NCI-H1694 (cell line): ENCODE results near the gene TSPAN33.
"Not testable (repeated sequence)": the region's sequence is repeated elsewhere in the genome, so short reads cannot be mapped to it uniquely, and the experiment has no call there.

Source experiments
- DNase-seq: peaks from one replicate; lab custom pipeline; 2025; lab: John Stamatoyannopoulos, UW

TSPAN33 gene

DNA sequence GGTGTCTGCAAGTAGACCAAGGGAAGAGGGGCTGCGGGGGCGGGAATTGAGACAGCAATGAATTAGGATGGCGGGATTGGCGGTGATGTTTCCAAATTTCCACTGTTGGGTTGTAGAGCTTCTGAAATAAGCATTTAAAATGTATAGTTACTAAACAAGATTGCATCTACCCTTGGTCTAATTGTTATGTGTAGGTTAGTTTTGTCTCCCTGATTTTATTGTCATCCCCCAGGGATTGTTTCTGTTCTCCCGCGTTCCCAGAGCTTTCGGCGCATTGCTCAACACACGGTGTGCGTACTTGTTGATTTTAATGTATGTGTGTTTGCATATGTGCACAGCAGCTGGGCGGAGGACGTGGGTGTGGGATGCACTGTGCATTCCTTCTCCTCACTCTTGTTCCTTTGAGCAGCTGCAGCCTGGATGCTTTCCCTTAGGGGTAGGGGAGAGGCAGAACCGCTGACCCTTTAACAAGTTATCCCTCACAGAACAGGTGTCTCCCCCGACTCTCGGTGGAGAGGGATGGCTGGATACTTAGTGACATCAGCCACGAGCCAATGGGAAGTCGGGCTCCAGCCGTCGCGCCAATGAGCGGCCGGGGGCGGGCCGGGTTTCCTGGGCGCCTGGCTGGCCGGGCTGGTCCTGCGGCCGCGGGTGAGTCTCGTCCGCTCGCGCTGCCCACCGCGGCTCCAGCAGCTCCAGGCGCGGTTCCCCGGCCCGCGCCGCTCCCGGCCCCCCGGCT lies at the start of gene TSPAN33:
Gene TSPAN33 (plus strand): TSS at position 613 of the 739 bp plus-strand sequence. CDS start 274 bp downstream, outside the sequence.
- peak; percentile 44 for DNase-seq

DNA sequence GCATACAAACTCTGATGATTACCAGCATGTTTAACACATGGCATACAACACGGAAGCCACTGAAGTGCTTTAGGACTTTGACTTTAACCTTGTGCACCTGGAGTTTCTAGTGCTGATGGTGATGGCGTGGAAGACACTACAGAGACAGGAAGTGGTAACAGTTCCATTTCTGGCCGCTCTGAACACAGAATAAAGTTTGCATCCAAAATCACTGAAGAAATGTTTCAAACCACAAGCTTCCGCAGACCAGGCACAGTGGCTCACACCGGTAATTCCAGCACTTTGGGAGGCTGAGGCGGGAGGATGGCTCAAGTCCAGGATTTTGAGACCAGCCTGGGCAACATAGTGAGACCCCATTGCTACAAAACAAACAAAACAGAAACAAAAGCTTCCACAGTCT lies 49.2 kb upstream of the TSPAN33 start:
- DNase-seq = no peak

GRCh38 chr7:129098409-129099084 lies 46.0 kb upstream of the TSPAN33 start:
- DNase-seq = no peak

DNA sequence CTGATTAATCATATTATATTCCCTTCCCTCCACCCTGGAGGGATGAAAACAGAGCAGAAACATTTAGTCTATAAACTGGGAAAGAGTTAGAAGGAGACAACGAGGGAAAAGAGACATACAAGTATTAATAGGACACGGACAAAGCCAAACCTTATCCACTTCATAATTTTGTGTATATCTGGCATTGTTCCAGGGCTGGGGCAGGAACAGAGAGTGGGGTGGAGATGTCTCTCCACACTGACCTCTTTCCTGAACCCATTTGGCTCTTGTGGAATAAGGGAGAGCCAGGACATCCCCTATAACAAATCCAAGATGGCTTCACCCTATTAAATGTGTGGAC lies 43.7 kb upstream of the TSPAN33 start:
- no peak for DNase-seq

DNA sequence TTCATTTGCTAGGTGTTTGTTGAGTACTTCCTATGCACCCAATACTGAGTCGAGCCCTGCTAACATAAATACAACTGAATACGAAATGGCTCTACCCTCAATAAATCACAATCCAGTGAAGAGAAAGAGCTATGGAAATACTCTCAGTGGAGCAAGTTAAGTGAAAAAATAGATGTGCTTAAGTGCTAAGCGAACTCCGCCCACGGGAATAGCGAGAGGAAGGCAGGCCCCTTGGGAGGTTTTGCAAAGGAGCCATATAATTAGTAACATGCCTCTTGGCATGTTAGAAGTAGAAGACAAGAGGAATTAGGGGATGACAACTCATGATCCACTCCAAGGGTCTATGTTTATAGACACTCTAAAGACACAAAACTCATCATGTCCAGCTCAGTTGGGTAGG lies 42.8 kb upstream of the TSPAN33 start:
- DNase-seq = no peak

DNA sequence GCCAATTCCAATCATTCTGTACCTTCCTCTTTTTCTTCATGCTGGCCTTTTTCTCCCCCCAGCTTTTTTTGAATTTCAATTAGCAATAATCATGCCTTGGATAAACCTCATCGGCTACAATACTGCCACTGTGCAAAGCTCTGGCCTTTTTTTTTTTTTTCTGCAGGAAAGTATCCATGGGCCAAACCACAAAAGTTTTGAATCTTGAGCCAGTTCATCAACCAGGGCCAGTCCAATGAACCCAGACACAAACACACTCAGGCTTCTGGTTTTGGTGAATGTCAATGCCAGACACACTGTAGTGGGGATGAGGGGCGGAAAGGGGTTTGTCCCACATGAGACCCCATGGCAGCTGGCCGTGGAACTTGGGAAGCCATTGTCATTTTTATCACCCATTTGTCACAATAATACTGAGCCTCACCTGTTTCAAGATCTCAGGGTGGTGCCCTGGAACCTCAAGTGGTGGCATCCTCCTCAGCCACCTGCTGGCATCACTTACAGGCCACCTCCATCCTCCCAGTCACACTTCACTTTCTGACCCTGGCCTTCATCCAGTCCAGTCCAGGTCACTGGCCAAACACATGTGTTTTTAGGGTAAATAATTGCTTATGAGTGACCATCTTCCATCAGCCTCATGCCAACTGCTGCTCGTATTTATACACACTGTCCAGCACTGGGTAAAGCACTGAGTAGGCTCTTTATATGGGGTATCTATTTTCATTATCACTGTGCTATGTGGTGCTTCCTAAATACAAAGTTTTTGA lies 40.8 kb upstream of the TSPAN33 start:
- DNase-seq = no peak

GRCh38 chr7:129108581-129108980 lies 35.9 kb upstream of the TSPAN33 start:
- no peak for DNase-seq

- DNase-seq = no peak
These were observed 34.1 kb upstream of the TSPAN33 start for GRCh38 chr7:129110258-129110981.

DNA sequence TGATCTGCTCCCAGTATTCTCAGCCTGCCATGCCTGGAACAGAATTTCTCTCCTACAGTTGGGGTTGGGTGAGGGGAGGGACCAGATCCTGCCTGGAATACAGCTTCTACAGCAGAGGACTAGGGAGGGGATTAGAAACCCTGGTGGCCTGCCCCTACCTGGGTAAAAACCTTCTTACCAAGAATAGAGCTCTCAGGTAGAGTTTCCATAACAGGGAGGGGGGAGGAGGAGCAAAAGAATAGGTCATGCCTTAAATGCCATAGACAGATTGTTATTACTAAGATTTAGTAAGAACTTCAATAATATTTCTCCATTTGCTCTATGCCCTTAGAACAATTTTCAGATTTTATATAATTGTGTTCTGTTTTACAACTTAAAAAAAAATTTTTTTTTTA lies 33.5 kb upstream of the TSPAN33 start:
- DNase-seq = no peak

DNA sequence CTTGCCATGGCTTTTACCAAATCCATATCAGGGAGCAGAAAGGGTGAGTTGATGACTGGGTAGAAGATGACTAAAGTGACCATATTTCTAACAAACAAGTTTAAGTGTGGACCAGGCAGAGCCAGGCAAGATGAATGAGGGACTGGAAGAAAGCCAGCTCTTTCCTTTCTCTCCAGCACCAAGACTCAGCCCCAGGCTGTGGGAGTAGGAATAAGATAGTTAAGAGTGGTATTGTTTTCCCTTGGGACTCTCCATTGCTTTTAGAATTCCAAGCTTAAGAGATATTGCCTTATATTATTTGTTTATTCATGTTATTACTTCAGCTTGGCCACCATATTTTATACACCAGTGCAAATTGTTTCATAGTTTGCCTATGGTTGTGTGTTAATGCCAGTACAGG lies 28.8 kb upstream of the TSPAN33 start:
- DNase-seq = no peak

- no peak for DNase-seq
These were observed 26.3 kb upstream of the TSPAN33 start for GRCh38 chr7:129118182-129118581.

- no peak for DNase-seq
These were observed 25.5 kb upstream of the TSPAN33 start for GRCh38 chr7:129118976-129119375.

DNA sequence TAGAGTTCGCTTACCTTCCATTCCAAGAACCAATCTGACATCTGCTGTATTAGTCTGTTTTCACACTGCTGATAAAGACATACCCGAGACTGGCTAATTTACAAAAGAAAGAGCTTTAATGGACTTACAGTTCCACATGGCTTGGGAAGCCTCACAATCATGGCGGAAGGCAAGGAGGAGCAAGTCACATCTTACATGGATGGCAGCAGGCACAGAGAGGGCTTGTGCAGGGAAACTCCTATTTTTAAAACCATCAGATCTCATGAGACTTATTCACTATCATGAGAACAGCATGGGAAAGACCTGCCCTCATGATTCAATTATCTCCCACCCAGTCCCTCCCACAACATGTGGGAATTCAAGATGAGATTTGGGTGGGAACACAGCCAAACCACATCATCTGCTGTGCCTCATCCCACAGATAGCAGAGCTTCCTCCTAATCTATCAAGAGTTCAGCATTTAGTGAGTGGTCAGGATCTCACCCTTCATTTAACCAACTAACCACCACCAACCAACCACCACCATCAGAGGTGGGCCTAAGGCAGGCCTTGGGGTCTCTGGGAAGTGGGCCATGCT lies 22.9 kb upstream of the TSPAN33 start:
- DNase-seq = not testable (repeated sequence)

GRCh38 chr7:129122078-129122750 lies 22.3 kb upstream of the TSPAN33 start:
- no peak for DNase-seq

DNA sequence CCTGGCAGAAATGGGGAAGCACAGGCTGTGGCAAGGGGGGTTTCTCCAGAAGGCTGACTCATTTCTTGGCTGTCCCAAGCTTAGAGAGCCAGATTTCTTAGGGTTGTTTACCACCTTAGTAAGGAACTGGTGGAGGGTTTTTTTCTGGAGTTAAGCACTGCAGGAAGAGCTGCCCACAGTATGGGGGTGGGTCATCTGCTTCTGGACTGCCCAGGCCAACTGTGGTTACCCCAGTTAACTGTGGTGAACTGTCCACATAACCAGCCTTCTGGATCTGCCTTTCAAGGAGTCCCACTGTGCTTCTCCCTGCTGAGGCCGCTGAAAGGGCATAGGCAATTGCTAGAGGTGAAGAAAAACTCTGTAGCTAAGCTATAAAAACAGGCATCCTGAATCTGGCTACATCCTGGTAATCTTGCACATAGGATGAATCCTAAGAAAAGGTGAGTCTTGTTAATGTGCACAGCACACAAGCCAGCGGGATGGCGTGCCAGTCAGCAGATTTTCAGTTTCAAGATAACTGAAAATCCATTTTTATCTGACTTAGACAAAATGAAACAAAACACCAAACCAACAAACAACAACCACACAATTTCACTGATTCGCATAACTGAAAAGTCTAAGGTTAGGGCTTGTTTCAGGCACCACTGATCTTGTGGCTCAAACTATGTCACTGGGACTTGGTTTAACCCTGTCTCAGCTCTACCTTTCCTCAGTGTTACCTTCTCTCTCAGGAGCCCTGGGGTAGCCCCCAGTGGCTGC lies 21.6 kb upstream of the TSPAN33 start:
- DNase-seq = no peak

- DNase-seq = no peak
These were observed 21.0 kb upstream of the TSPAN33 start for GRCh38 chr7:129123510-129123857.

- DNase-seq = no peak
These were observed 18.2 kb upstream of the TSPAN33 start for GRCh38 chr7:129126314-129126713.

DNA sequence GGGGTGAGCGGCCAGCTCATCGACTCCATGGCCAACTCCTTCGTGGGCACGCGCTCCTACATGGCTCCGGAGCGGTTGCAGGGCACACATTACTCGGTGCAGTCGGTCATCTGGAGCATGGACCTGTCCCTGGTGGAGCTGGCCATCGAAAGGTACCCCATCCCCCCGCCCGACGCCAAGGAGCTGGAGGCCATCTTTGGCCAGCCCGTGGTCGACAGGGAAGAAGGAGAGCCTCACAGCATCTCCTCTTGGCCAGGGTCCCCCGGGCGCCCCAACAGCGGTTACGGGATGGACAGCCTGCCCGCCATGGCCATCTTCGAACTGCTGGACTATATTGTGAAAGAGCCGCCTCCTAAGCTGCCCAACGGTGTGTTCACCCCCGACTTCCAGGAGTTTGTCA lies 17.4 kb upstream of the TSPAN33 start:
- DNase-seq = no peak

GRCh38 chr7:129127601-129128000 lies 16.9 kb upstream of the TSPAN33 start:
- no peak for DNase-seq

- no peak for DNase-seq
These were observed 10.0 kb upstream of the TSPAN33 start for GRCh38 chr7:129134356-129134987.
